Stimulated activated CD4-positive, alpha-beta T cell treated with anti-CD3 and anti-CD28 coated beads, TNF-alpha, amount 100 ng/mL, for 1 hour (primary cell): Measurements from ENCODE around the gene SMC1A.
"Not testable (repeated sequence)": the region's sequence is repeated elsewhere in the genome, so short reads cannot be mapped to it uniquely, and the experiment has no call there.

ENCODE experiments used
- DNase-seq, 3 donors: peaks; one replicate each; pipeline ENCODE4 v3.0.0-alpha.2; 2020; ENCODE audit warnings: low read depth in 3 of 3, low spot score in 1 of 3

SMC1A gene

GRCh38 chrX:53422861-53423306, 430 bp upstream of the SMC1A start, which contains the start of gene RIBC1:
RIBC1 (plus strand) TSS chrX:53422873; CDS start chrX:53426277, 3,404 bp downstream.
- no peak for DNase-seq

DNA sequence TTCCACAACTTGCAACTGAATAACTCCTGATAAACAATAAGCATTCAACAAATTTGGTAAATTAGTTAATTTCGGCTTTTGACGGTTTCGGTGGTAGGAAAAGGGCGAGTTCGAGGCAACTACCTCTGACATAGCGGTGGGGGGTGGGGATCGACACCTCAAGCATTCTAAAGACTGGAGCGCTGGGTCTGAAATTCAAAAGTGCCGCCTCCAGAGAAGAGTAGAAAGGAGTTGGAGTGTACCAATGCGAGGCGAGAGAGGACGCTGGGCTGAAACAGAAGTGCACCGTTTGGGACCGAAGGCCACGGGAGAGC, 725 bp downstream of the SMC1A start:
- DNase-seq, result no peak

GRCh38 chrX:53421125-53421524, 1.3 kb downstream of the SMC1A start:
- no peak for DNase-seq

DNA sequence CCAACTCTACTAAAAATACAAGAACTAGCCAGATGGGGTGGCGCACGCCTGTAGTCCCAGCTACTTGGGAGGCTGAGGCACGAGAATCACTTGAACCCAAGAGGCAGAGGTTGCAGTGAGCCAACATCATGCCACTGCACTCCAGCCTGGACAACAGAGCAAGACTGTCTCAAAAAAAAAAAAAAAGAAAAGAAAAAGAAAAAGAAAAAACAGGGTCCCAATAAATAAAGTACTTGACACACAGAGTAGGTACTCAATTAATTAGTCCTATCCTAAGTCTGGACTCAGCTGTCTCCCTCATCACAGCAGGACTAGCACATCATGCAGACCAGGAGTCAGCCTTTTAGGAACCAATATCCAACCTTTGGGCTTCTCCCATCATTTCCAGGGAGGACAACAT, 2.1 kb downstream of the SMC1A start:
- not testable (repeated sequence) for DNase-seq

- no peak for DNase-seq
Observed at GRCh38 chrX:53412446-53412845, 10.0 kb downstream of the SMC1A start.

GRCh38 chrX:53403535-53403934, 18.9 kb downstream of the SMC1A start:
- no peak for DNase-seq

- DNase-seq, result no peak
Observed at GRCh38 chrX:53398216-53398615, 24.2 kb downstream of the SMC1A start.

DNA sequence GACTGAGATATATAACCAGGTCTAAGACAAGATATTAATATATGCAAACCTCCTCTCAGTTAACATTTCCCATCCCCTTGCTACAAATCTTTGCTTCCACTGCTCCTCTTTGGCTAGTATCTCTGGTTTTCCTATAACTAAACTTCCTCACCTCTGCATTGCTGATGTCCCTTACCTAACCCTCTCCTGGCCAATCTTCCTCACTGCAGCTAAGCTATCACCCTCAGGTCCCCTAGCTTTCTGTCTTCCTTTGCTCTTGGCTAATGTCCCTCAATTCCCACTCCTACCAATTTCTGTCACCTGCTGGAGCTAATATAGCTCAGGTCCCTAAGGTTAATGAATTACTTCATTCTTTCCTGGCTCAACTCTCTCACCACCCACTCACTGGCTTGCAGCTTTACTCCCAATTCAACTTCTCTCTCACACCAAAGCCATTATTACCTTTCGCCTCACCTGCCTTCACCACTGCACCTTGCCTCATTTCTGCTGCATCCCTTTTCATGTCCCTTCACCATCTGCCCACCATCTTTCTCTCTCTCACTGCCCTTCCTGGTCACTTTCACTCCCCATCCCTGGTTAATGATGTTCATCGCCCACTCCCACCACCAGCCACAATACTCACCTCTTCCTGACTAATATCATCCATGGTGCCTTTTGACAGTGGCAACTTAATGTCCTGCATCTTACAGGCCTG, 26.7 kb downstream of the SMC1A start:
- no peak for DNase-seq

GRCh38 chrX:53383376-53384076, 38.9 kb downstream of the SMC1A start:
- no peak for DNase-seq

DNA sequence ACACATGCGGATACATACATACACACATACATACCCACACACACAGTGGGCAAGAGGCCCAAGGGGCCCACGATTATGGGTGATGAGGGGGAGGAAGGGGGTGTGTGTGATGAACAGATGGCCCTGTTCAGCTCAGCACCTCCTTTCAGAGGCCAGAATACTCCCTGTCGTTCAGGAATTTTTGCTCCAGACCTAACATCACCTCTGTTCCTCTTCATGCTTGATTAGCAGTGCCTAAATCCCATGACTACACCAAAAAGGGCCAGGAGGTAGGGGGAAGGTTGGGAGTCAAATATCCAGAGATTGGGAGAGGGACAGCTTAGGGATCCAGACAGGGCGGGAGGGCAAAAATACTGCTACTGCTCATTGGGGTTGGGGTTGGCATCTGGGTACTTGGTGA, 42.7 kb downstream of the SMC1A start:
- DNase-seq, result no peak

DNA sequence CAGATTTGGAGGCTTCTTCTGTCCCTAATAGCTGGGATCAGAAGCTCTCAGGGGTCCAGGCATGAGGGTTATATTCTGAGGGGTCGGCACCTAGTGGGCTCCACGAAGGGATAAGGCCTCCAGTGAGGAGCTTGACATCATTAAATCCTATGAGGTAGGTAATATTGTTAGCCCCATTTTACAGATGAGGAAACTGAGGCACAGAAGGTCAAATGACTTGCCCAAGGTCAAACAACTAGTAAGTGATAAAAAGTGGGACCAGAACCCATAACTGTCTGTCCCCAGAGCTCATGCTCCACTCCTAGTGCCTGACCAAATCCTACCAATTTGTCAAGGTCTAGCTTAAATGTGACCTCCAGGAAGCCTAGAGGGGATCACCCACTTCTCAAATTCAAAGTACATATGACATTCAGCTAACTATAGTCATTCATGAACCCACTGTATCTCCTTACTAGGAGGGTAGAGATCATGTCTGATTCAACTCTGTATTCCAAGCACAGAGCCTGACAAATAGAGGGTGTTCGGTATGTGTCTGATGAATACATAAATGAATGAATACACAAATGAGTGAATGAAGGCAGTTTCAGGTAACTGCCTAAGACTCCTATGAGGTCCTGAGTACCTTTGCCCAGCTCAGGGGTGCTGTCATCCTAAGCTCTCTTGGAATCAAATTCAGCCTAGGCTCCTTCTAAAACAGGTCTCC, 43.3 kb downstream of the SMC1A start:
- no peak for DNase-seq

DNA sequence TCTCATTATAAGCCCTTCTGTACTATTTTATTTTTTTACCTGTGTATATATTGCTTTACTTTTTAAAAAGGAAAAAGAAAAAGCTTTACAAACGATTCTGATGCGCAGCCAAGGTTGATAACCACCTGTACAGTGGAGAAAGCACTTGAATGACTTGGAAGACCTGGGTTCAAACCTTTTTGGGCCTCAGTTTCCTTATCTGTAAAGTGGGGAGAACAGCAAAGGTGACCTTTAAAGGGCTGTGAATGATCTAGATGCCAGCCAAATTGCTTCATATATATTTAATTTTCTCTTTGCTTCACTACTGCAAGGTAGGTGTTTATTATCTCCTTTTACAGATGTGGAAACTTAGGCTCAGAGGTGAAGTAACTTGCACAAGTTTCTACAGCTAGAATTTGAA, 45.0 kb downstream of the SMC1A start:
- DNase-seq, result no peak

GRCh38 chrX:53376888-53377287, 45.6 kb downstream of the SMC1A start:
- DNase-seq, result no peak

DNA sequence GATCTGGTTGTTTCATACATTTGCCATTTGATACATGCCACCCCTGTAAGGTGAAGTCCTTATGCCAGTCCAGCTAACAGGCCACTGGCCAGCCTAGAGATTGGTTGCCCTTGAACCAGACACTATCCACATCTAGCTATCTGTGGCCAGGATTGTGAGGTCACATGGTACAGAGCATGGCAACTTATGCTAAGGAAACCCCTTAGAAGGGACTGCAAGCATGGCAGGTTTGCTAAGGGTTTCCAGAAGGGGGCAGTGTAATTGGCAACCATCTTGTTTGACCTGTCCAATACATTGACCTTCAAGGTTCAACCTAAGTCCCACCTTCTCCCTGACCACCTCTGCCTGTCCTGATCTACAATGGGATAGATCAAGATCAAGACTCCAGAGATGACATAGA, 47.5 kb downstream of the SMC1A start:
- DNase-seq, result no peak

DNA sequence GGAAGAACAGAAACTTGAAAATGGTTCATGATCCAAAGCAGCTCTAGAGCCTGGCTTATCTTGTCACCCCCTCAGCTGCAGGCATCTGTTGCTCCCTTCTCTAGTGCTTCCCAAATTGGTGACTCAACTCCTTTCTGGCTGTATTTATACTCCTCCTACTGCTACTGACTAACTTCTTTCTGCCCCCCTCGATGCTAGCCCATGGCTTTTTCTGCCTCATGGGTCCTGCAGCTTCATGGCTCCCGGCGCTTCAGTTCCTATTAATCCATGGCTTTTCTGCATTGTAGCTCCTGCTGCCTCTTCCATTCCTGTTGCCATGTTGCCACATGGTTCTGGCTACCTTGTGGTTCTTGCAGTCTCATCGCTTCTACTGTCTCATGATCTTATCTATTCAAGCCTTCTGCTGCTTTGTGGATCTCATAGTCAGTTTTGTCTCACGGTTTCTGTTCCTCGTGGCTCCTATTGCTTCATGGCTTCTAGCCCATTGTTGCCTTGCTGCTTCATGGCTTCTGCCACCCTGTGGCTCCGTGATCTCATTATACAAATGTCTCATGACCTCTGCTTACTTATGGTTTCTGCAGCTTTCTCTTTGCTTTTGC, 48.1 kb downstream of the SMC1A start:
- no peak for DNase-seq

DNA sequence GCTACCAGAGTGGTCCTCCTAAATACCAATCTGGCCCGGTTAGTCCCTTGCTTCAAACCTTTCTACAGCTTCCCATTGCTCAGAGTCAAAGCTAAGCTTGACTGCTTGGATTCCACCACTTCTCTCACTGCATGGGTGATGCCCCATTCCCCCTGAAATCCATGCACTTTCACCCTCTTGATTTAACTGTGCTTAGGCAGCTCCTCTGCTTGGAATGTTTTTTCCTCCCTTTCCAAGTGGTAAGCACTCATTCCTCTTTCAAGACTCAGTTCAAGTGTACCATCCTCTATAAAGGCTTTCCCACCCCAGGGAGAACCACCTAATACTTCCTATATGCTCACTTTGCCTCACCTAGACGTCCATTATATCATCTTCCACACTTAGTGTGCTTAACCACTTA, 49.1 kb downstream of the SMC1A start:
- DNase-seq, result no peak

- not testable (repeated sequence) for DNase-seq
Observed at GRCh38 chrX:53366454-53366853, 56.0 kb downstream of the SMC1A start.

DNA sequence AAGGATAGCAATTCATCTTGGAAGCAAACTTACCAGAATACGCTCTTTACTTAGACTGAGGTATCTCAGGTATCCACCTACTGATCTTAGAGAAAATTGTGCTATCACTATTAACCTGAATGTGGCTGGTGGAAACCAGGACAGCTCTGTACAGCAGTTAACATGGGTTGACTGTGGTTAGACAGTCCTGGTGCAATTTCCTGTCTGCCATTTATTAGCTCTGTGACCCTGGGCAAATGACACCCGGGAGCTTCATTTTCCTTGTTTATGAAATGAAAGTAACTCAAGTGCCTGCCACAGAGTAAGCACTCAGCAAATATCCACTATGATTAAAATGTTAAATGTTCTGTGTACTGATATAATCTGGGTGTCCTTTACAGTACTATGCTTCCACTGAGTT, 60.0 kb downstream of the SMC1A start:
- no peak for DNase-seq

DNA sequence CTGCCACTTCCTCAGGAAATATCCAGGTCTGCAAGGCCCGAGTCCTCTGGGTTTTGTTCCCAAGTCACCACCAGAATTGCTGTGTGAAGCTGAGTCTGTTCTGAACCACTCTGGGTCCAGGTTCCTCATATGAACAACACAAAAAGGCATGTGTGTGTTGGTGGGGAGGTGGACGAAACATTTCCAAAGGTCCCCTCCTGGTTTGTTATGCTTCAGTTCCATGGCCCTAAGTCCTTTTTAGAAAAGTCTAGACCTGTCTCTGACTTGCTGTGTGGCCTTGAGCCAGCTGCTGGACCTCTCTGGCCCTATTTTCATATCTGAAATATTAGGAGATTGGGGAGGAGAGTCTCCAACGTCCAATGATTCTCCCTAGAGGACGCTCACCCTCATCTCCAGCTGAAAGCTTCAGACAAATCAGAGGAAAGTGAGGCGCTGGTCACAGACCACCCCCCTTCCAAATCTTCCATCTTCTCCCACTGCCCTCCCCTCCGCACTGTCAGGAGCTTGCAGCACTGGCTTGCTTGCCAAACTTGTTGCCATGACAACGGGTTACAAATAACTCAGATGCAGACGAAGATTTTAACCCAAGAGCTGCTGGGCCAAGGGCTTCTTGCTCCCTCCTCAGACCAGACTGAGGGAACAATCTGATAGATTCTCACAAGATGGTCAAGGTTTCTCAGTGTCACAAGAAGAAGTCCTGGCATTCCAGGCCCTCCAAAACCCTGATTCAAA, 64.5 kb downstream of the SMC1A start:
- no peak for DNase-seq

DNA sequence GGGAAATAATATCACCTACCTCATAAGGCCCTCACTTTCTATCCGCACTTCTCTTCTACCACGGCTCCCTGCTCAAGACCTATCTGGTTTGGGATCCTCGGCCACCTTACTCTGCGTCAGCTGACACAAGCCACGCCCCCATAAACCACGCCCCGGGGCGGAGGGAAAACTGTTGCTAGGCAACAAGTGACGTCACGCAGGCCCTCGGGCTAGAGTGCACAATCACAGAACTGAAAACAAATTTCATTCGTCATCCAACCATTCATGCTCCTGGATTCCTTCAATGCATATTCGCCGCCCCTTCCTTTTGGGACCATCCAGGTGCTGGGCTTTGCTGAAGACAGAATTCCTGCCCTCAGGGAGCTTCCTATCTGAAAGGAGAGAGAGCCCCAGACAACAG, 66.3 kb downstream of the SMC1A start:
- DNase-seq, result no peak

DNA sequence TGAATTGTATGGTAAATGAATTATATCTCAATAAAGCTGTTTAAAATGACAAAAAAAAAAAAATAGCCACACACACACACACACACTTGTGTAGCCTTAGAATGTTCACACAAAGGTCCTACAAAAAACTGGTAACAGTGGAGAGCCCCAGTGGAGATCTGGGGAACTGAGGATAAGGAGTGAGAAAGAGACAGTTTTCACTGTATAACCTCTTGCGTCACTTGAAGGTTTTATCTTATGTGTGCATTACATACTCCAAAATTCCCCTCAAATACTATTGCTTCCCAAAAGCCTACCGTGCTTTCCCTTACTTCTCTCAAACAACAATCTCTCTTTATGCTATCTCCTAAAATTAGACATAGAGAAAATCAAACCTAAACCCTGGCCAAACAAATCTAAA, 67.8 kb downstream of the SMC1A start:
- no peak for DNase-seq
